ENCODE results near the gene AGPS.
"Not testable (repeated sequence)": the region's sequence is repeated elsewhere in the genome, so short reads cannot be mapped to it uniquely, and the experiment has no call there.

DNA sequence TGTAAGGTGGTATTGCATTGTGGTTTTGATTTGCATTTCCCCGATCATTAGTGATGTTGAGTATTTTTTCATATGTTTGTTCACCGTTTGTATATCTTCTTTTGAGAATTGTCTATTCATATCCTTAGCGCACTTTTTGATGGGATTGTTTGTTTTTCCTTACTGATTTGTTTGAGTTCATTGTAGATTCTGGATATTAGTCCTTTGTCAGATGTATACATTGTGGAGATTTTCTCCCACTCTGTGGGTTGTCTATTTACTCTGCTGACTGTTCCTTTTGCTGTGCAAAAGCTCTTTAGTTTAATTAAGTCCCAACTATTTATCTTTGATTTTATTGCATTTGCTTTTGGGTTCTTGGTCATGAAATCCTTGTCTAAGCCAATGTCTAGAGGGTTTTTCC is 38.0 kb upstream of the AGPS start:
- not testable (repeated sequence) for TF ChIP-seq REPIN1 (tag by site-specific recombination; IDR thresholded peaks at IDR 0.05; ENCODE audit: low read depth); KLF10 (tag by site-specific recombination; IDR thresholded peaks at IDR 0.05); ZNF623 (tag by site-specific recombination; IDR thresholded peaks at IDR 0.05); ZNF175 (tag by site-specific recombination; IDR thresholded peaks at IDR 0.05); CTCF (tag by site-specific recombination; IDR thresholded peaks at IDR 0.05); GLI4 (tag by site-specific recombination; IDR thresholded peaks at IDR 0.05); WT1 (tag by site-specific recombination; IDR thresholded peaks at IDR 0.05); HOXA7 (CRISPR knock-in tag; IDR thresholded peaks at IDR 0.05; ENCODE audit: borderline replicate concordance); ELK4 (IDR thresholded peaks at IDR 0.05; ENCODE audit: borderline replicate concordance, low read depth, low read length); ZNF433 (tag by site-specific recombination; IDR thresholded peaks at IDR 0.05; ENCODE audit: low read depth); ZNF292 (tag by site-specific recombination; IDR thresholded peaks at IDR 0.05; ENCODE audit: borderline replicate concordance, low read depth)
- TF ChIP-seq, protein P1, sequence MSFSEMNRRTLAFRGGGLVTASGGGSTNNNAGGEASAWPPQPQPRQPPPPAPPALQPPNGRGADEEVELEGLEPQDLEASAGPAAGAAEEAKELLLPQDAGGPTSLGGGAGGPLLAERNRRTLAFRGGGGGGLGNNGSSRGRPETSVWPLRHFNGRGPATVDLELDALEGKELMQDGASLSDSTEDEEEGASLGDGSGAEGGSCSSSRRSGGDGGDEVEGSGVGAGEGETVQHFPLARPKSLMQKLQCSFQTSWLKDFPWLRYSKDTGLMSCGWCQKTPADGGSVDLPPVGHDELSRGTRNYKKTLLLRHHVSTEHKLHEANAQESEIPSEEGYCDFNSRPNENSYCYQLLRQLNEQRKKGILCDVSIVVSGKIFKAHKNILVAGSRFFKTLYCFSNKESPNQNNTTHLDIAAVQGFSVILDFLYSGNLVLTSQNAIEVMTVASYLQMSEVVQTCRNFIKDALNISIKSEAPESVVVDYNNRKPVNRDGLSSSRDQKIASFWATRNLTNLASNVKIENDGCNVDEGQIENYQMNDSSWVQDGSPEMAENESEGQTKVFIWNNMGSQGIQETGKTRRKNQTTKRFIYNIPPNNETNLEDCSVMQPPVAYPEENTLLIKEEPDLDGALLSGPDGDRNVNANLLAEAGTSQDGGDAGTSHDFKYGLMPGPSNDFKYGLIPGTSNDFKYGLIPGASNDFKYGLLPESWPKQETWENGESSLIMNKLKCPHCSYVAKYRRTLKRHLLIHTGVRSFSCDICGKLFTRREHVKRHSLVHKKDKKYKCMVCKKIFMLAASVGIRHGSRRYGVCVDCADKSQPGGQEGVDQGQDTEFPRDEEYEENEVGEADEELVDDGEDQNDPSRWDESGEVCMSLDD (tag by site-specific recombination; IDR thresholded peaks at IDR 0.05), result not testable (repeated sequence)
- TF ChIP-seq, protein P2, sequence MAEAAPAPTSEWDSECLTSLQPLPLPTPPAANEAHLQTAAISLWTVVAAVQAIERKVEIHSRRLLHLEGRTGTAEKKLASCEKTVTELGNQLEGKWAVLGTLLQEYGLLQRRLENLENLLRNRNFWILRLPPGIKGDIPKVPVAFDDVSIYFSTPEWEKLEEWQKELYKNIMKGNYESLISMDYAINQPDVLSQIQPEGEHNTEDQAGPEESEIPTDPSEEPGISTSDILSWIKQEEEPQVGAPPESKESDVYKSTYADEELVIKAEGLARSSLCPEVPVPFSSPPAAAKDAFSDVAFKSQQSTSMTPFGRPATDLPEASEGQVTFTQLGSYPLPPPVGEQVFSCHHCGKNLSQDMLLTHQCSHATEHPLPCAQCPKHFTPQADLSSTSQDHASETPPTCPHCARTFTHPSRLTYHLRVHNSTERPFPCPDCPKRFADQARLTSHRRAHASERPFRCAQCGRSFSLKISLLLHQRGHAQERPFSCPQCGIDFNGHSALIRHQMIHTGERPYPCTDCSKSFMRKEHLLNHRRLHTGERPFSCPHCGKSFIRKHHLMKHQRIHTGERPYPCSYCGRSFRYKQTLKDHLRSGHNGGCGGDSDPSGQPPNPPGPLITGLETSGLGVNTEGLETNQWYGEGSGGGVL (tag by site-specific recombination; IDR thresholded peaks at IDR 0.05), result not testable (repeated sequence)

Measured in HEK293 (cell line).